ENCODE results near the gene IWS1.

DNA sequence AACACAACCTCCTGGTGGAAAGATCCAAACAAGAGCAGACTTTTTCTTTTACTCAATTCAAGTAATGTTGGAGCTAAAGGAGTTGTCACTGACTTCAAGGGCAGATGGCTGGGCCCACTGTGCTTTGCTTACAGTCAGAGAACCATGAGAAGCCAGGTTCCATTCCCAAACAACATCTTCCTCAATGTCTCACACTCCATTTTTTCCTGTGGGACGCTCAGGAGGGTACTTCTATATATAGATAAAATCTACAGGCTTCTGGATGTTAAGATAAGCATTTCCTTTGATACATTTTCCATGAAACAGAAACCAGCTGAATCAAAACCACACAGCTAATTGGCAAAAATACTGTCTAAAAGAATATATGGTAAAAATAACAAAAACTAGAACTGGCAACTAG, 14.4 kb downstream of the IWS1 start:
- TF ChIP-seq, protein P1, sequence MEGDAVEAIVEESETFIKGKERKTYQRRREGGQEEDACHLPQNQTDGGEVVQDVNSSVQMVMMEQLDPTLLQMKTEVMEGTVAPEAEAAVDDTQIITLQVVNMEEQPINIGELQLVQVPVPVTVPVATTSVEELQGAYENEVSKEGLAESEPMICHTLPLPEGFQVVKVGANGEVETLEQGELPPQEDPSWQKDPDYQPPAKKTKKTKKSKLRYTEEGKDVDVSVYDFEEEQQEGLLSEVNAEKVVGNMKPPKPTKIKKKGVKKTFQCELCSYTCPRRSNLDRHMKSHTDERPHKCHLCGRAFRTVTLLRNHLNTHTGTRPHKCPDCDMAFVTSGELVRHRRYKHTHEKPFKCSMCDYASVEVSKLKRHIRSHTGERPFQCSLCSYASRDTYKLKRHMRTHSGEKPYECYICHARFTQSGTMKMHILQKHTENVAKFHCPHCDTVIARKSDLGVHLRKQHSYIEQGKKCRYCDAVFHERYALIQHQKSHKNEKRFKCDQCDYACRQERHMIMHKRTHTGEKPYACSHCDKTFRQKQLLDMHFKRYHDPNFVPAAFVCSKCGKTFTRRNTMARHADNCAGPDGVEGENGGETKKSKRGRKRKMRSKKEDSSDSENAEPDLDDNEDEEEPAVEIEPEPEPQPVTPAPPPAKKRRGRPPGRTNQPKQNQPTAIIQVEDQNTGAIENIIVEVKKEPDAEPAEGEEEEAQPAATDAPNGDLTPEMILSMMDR (IDR thresholded peaks at IDR 0.05) = no peak
- TF ChIP-seq POLR2A (IDR thresholded peaks at IDR 0.05) = no peak
